DOHH2 (cell line): Measurements from ENCODE around the gene MAST1.

Experiments used
- H3F3A ChIP-seq: fragments of 200-600 bp; sonication (generic), shearing (Covaris generic); 2 replicates; pipeline ENCODE4 v1.6.0; 2016; ENCODE audit warnings: antibody characterized with exemption, mild to moderate bottlenecking; ENCODE audit not compliant: control insufficient read depth, insufficient read depth
- H3K27ac ChIP-seq: fragments of 200-600 bp; sonication (generic); 2 replicates; pipeline ENCODE4 v1.5.1; 2014; ENCODE audit warnings: low read depth, mild to moderate bottlenecking, low read length, moderate library complexity
- H3K27me3 ChIP-seq: fragments of 200-600 bp; sonication (generic); 2 replicates; pipeline ENCODE4 v1.6.1; 2014; ENCODE audit warnings: mild to moderate bottlenecking, low read length, mixed read lengths; ENCODE audit not compliant: control insufficient read depth
- H3K36me3 ChIP-seq: fragments of 200-600 bp; sonication (generic); 2 replicates; pipeline ENCODE4 v1.6.1; 2014; ENCODE audit warnings: mild to moderate bottlenecking, low read length, moderate library complexity, mixed read lengths; ENCODE audit not compliant: control insufficient read depth
- H3K4me1 ChIP-seq: fragments of 200-600 bp; sonication (generic); 2 replicates; pipeline ENCODE4 v1.6.1; 2014; ENCODE audit warnings: mild to moderate bottlenecking, low read length, mixed read lengths; ENCODE audit not compliant: control insufficient read depth
- H3K4me2 ChIP-seq: fragments of 200-600 bp; sonication (generic); 2 replicates; pipeline ENCODE4 v1.6.0; 2014; ENCODE audit warnings: mild to moderate bottlenecking, low read length, moderate library complexity
- H3K4me3 ChIP-seq: fragments of 200-600 bp; sonication (generic); 2 replicates; pipeline ENCODE4 v1.5.1; 2014; ENCODE audit warnings: mild to moderate bottlenecking, low read length, mixed read lengths
- H3K79me2 ChIP-seq: fragments of 200-600 bp; sonication (generic); 2 replicates; pipeline ENCODE4 v1.6.1; 2014; ENCODE audit warnings: mild to moderate bottlenecking, low read length, mixed read lengths; ENCODE audit not compliant: control insufficient read depth
- H3K9me2 ChIP-seq: fragments of 200-600 bp; sonication (generic); replicated peaks from 2 replicates; pipeline ENCODE4 v1.6.1; 2014; ENCODE audit warnings: mild to moderate bottlenecking, low read length, mixed read lengths; ENCODE audit not compliant: control insufficient read depth
- H3K9me3 ChIP-seq: fragments of 200-600 bp; sonication (generic); 2 replicates; pipeline ENCODE4 v1.6.1; 2014; ENCODE audit warnings: antibody characterized with exemption, low read length, mixed read lengths; ENCODE audit not compliant: control insufficient read depth, insufficient read depth
- H4K20me1 ChIP-seq: fragments of 200-600 bp; sonication (generic); 2 replicates; pipeline ENCODE4 v1.6.0; 2014; ENCODE audit warnings: low read depth, mild to moderate bottlenecking, antibody characterized with exemption, low read length, moderate library complexity; ENCODE audit not compliant: control insufficient read depth, insufficient read depth
- CTCF ChIP-seq: fragments of 200-600 bp; sonication (generic); IDR thresholded peaks from one replicate; pipeline ENCODE4 v1.5.1; 2014; ENCODE audit warnings: antibody characterized with exemption, mild to moderate bottlenecking, low read depth, low read length; ENCODE audit not compliant: poor library complexity, severe bottlenecking
- EZH2phosphoT487 ChIP-seq: fragments of 200-600 bp; sonication (generic); IDR thresholded peaks from 2 replicates; pipeline ENCODE4 v1.6.1; 2017; ENCODE audit warnings: borderline replicate concordance, mild to moderate bottlenecking, antibody characterized with exemption, low read length, moderate library complexity, mixed read lengths

Gene MAST1

GRCh38 chr19:12891553-12892021 is 53.3 kb downstream of the MAST1 start:
- no peaks in the 10 kb centered on the region for H3K9me2 ChIP-seq
- TF ChIP-seq CTCF = no peak
- no peak for TF ChIP-seq EZH2phosphoT487
- no peaks in the 10 kb centered on the region for H4K20me1 ChIP-seq
- H3K4me3 ChIP-seq = peak overlapping the region; percentile 85
- H3K4me1 ChIP-seq = peaks cover 16% of the 10 kb centered on the region
- H3K4me2 ChIP-seq = peak overlapping the region; percentile 83
- H3F3A ChIP-seq = no peaks in the 10 kb centered on the region
- H3K36me3 ChIP-seq = peaks cover 11% of the 10 kb centered on the region; the same call in 1 of the 2 replicates
- H3K27me3 ChIP-seq = no peaks in the 10 kb centered on the region
- H3K9me3 ChIP-seq = no peaks in the 10 kb centered on the region
- H3K27ac ChIP-seq = no peak overlapping the region
- H3K79me2 ChIP-seq = peaks cover 13% of the 10 kb centered on the region

- Histone ChIP-seq H4K20me1 (no peaks in the 10 kb centered on the region), H3K36me3 (peaks cover 24% of the 10 kb centered on the region), H3K9me3 (no peaks in the 10 kb centered on the region), H3K27ac (no peak overlapping the region), H3K9me2 (no peaks in the 10 kb centered on the region), H3F3A (no peaks in the 10 kb centered on the region), H3K4me2 (no peak overlapping the region), H3K4me1 (peaks cover 16% of the 10 kb centered on the region), H3K27me3 (no peaks in the 10 kb centered on the region), H3K79me2 (peaks cover 13% of the 10 kb centered on the region), H3K4me3 (no peak overlapping the region)
- TF ChIP-seq EZH2phosphoT487 = no peak
- TF ChIP-seq CTCF = no peak
Measured at GRCh38 chr19:12893582-12893981, 55.3 kb downstream of the MAST1 start.

GRCh38 chr19:12896460-12896859 is 58.1 kb downstream of the MAST1 start:
- Histone ChIP-seq H3K9me2 (no peaks in the 10 kb centered on the region), H3K36me3 (peaks cover 27% of the 10 kb centered on the region), H3K27ac (no peak overlapping the region), H3K4me1 (peaks cover 6% of the 10 kb centered on the region), H3K9me3 (no peaks in the 10 kb centered on the region), H3K4me3 (no peak overlapping the region), H3K79me2 (peaks cover 8% of the 10 kb centered on the region), H4K20me1 (no peaks in the 10 kb centered on the region), H3K4me2 (no peak overlapping the region), H3F3A (no peaks in the 10 kb centered on the region), H3K27me3 (no peaks in the 10 kb centered on the region)
- TF ChIP-seq CTCF = no peak
- TF ChIP-seq EZH2phosphoT487 = no peak
